AG04450 (cell line): ENCODE results near the gene MRC1. TPM values are rescaled to one million over a fixed set of nuclear protein-coding genes. Genes with fewer than 3 reads are reported as not detected.

ENCODE experiments used
- CTCF ChIA-PET: fragments of 300-600, 350-600 bp; formaldehyde crosslinking; extraction: SDS; loops from one replicate; lab custom pipeline; 2022; ENCODE audit warnings: antibody characterized with exemption, inconsistent platforms; lab: Charles Lee
- POLR2A ChIA-PET: fragments of 350-600 bp; formaldehyde crosslinking; extraction: SDS; loops from one replicate; lab custom pipeline; 2021; ENCODE audit warnings: antibody characterized with exemption, inconsistent platforms; lab: Yijun Ruan, JAX
- DNase-seq: peaks from one replicate; pipeline ENCODE4 v3.0.0-alpha.2; 2011; ENCODE audit warnings: low read depth, low spot score
- H3K27ac ChIP-seq: one replicate; pipeline ENCODE4 v1.5.1; 2012; ENCODE audit warnings: low read depth, low read length, control low read depth
- H3K27me3 ChIP-seq: one replicate; pipeline ENCODE4 v1.6.0; 2012; ENCODE audit warnings: low read length; ENCODE audit not compliant: control insufficient read depth, insufficient read depth
- H3K4me3 ChIP-seq: 2 replicates; pipeline ENCODE4 v1.5.1; 2011; ENCODE audit warnings: mild to moderate bottlenecking, low read depth, low read length, control low read depth
- H3K9me3 ChIP-seq: 2 replicates; pipeline ENCODE4 v1.5.1; 2012; ENCODE audit warnings: low read length; ENCODE audit not compliant: control insufficient read depth, insufficient read depth
- polyA minus RNA-seq: library from RNA; depleted of rRNA, polyadenylated mRNA; stranded (reverse); fragments of >200 nt; gene quantifications from 2 replicates; pipeline ENCODE4 v1.2.3, GENCODE V29; 2011; rRNA and poly(A)+ RNA removed
- polyA plus RNA-seq: library from polyadenylated mRNA; depleted of rRNA; stranded (reverse); fragments of >200 nt; gene quantifications from 2 replicates; pipeline ENCODE4 v1.2.3, GENCODE V29; 2011; rRNA removed
- TF ChIP-seq, protein P1 (sequence below): IDR thresholded peaks from 2 replicates; pipeline ENCODE4 v1.5.1; 2011; ENCODE audit warnings: low read depth, low read length, control low read depth, inconsistent platforms

The MRC1 gene
- not detected in 2 replicates for polyA plus RNA-seq
- 0.04 TPM in 1 of 2 replicates, not detected in the other for polyA minus RNA-seq

DNA sequence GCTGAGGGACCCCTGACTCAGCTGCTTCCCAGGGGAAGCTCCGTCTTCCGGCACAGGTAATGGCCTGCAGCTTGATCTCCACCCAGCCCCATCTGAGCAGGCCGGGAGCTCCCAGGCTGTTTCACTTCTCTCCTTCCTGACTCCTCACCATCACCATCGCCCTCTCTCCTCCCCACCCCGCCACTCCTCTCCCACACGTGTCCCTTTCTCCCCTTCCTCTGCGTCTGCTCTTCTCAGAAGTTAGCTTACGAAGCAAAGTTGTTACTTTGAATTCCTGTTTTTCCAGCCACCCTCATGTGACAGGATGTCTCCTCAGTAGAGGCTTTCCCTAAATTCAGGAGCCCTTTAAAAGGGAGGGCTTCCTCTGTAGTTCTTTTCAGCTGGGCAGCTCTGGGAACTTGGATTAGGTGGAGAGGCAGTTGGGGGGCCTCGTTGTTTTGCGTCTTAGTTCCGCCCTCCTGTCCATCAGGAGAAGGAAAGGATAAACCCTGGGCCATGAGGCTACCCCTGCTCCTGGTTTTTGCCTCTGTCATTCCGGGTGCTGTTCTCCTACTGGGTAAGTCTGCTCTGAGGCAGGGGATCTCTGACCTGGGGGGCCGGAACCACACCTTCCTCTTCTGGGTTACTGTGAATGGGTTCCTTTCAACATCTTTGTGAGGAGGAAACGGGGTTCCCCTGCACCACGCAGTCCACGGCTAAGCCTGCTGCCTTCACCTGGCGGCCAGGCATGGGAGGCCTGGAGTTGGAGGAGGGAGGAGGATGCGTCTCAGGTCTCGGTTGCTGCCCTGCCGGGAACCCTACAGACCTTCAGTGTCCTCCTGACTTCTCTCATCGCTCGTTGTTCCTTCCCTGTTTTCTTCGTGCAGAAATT is at the start of gene MRC1:
TSS of gene MRC1 (plus strand) at position 378 of the 871 bp plus-strand sequence. CDS start at position 496, 118 bp downstream.
- Histone ChIP-seq H3K9me3 (no peaks in the 10 kb centered on the region), H3K27me3 (no peaks in the 10 kb centered on the region), H3K4me3 (no peak within 1 kb of the TSS), H3K27ac (no peak within 1 kb of the TSS)
- no peak for DNase-seq
- CTCF ChIA-PET = no interaction called here
- TF ChIP-seq, protein P1, sequence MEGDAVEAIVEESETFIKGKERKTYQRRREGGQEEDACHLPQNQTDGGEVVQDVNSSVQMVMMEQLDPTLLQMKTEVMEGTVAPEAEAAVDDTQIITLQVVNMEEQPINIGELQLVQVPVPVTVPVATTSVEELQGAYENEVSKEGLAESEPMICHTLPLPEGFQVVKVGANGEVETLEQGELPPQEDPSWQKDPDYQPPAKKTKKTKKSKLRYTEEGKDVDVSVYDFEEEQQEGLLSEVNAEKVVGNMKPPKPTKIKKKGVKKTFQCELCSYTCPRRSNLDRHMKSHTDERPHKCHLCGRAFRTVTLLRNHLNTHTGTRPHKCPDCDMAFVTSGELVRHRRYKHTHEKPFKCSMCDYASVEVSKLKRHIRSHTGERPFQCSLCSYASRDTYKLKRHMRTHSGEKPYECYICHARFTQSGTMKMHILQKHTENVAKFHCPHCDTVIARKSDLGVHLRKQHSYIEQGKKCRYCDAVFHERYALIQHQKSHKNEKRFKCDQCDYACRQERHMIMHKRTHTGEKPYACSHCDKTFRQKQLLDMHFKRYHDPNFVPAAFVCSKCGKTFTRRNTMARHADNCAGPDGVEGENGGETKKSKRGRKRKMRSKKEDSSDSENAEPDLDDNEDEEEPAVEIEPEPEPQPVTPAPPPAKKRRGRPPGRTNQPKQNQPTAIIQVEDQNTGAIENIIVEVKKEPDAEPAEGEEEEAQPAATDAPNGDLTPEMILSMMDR = no peak
- POLR2A ChIA-PET = no interaction called here

DNA sequence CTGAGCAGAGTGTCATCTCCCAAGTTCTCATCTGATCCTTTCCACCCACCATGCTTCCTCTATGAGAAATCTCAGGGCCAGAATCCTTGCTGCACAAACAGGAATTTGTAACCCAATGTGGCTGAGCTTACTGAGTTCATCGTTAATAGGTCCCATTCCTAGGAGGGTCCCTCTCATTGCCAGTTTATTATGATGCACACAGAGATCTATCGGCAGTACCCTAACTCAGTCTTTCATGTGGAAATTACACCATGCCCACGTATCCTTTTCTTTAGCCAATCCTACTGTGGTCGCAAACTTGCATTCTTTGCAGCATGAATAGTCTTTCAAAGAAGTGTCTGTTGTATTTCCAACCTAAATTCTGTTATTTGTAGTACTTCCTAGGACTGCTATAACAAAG is 45.0 kb upstream of the MRC1 start:
- ChIA-PET CTCF (interaction anchor here (1.5 kb wide), 1 partner anchor 27 kb away, joined by 4 read pairs; no protein-coding TSS in a partner anchor), POLR2A (no interaction called here)
- H3K27me3 ChIP-seq = no peaks in the 10 kb centered on the region
- H3K4me3 ChIP-seq = no peak overlapping the region
- TF ChIP-seq, protein P1 = no peak
- H3K27ac ChIP-seq = no peak overlapping the region
- no peaks in the 10 kb centered on the region for H3K9me3 ChIP-seq
- DNase-seq = no peak

DNA sequence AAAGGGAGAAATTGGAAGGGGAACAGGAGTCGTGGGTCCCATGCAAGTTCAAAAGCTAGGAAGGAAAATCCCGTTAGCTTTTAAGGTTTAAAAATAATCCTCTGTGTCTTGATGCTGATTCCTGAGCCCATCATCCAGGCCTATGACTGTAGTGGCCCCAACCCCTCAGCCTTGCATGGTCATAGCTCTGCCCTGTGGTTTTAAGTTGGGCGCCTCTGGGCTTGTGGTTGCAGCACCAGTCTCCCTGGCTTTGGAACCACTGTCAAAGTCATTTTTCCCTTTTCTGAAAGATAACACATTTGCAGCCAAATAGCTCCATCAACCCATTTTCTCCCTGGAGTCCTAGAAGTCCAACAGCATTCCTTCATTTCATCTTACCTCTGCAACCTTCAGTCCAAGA is 43.5 kb upstream of the MRC1 start:
- no peaks in the 10 kb centered on the region for H3K27me3 ChIP-seq
- H3K4me3 ChIP-seq = no peak overlapping the region
- no peak overlapping the region for H3K27ac ChIP-seq
- ChIA-PET CTCF (interaction anchor here (1.6 kb wide), 1 partner anchor 23 kb away, joined by 4 read pairs; no protein-coding TSS in a partner anchor), POLR2A (no interaction called here)
- no peaks in the 10 kb centered on the region for H3K9me3 ChIP-seq
- TF ChIP-seq, protein P1 = no peak
- no peak for DNase-seq

GRCh38 chr10:17766731-17767130 is 42.4 kb upstream of the MRC1 start:
- Histone ChIP-seq H3K4me3 (no peak overlapping the region), H3K27me3 (no peaks in the 10 kb centered on the region), H3K27ac (no peak overlapping the region), H3K9me3 (no peaks in the 10 kb centered on the region)
- TF ChIP-seq, protein P1 = no peak
- ChIA-PET CTCF (interaction anchor here (1.6 kb wide), 1 partner anchor 24 kb away, joined by 4 read pairs; no protein-coding TSS in a partner anchor), POLR2A (no interaction called here)
- no peak for DNase-seq

DNA sequence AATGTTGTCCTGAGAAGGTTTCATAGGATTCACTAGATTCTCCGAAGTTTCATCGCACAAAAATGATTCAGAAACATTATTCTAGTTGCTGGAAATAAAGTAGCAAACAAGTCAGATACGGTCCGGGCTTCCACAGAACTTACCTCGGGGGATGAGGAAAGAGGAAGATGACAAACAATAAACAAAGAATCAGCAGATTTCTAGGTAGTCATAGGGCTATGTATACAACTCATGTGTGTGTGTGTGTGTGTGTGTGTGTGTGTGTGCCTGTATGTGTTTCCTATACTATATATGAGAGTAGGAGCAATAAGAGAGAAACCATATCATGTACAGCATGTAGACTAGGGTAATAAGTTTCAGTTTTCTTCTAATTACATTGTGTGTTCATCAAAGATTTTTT is 40.7 kb upstream of the MRC1 start:
- ChIA-PET CTCF (no interaction called here), POLR2A (no interaction called here)
- no peak for DNase-seq
- Histone ChIP-seq H3K27ac (no peak overlapping the region), H3K4me3 (no peak overlapping the region), H3K27me3 (no peaks in the 10 kb centered on the region), H3K9me3 (no peaks in the 10 kb centered on the region)
- TF ChIP-seq, protein P1 = no peak
